Neural cell (in vitro differentiated cells): Measurements from ENCODE around the gene CACNG8. TPM values are rescaled to one million over a fixed set of nuclear protein-coding genes. Genes with fewer than 3 reads are reported as not detected.

Experiments
- H2AFZ ChIP-seq: fragments of 200-600, 300-800 bp; sonication (generic), shearing (Covaris generic); 2 replicates; pipeline ENCODE4 v1.6.0; 2014; ENCODE audit warnings: low read depth, mild to moderate bottlenecking, antibody characterized with exemption, low read length, moderate library complexity
- H3F3A ChIP-seq: fragments of 200-600 bp; shearing (Covaris generic); 2 replicates; pipeline ENCODE4 v1.6.1; 2016; ENCODE audit warnings: mild to moderate bottlenecking, moderate library complexity, mixed read lengths, antibody characterized with exemption, low read length; ENCODE audit not compliant: insufficient read depth, poor library complexity, severe bottlenecking
- H3K27ac ChIP-seq: fragments of 200-600, 300-800 bp; sonication (generic), shearing (Covaris generic); 2 replicates; pipeline ENCODE4 v1.5.1; 2014; ENCODE audit warnings: mild to moderate bottlenecking, low read length, moderate library complexity
- H3K27me3 ChIP-seq: fragments of 300-800, 200-600 bp; sonication (generic), shearing (Covaris generic); 2 replicates; pipeline ENCODE4 v1.6.0; 2014; ENCODE audit warnings: mild to moderate bottlenecking, low read depth, low read length, moderate library complexity; ENCODE audit not compliant: insufficient read depth
- H3K36me3 ChIP-seq: fragments of 300-800, 200-600 bp; sonication (generic), shearing (Covaris generic); 2 replicates; pipeline ENCODE4 v1.5.1; 2014; ENCODE audit warnings: mild to moderate bottlenecking, antibody characterized with exemption, low read length, moderate library complexity; ENCODE audit not compliant: insufficient read depth
- H3K4me2 ChIP-seq: fragments of 300-800, 200-600 bp; sonication (generic), shearing (Covaris generic); 2 replicates; pipeline ENCODE4 v1.6.0; 2014; ENCODE audit warnings: mild to moderate bottlenecking, low read length
- H3K4me3 ChIP-seq: fragments of 300-800, 200-600 bp; sonication (generic), shearing (Covaris generic); 2 replicates; pipeline ENCODE4 v1.5.1; 2014; ENCODE audit warnings: mild to moderate bottlenecking, low read length, moderate library complexity
- H3K79me2 ChIP-seq: fragments of 200-600 bp; shearing (Covaris generic); replicated peaks from 2 replicates; pipeline ENCODE4 v1.6.0; 2014; ENCODE audit warnings: mild to moderate bottlenecking, low read length, moderate library complexity; ENCODE audit not compliant: insufficient read depth
- H3K9ac ChIP-seq: fragments of 300-800, 200-600 bp; sonication (generic), shearing (Covaris generic); 2 replicates; pipeline ENCODE4 v1.6.1; 2016; ENCODE audit warnings: mild to moderate bottlenecking, low read length, mixed read lengths
- H3K9me2 ChIP-seq: fragments of 200-600 bp; shearing (Covaris generic); 2 replicates; pipeline ENCODE4 v1.6.1; 2016; ENCODE audit warnings: mild to moderate bottlenecking, low read length, mixed read lengths; ENCODE audit not compliant: insufficient read depth
- H3K9me3 ChIP-seq: fragments of 200-600, 300-800 bp; sonication (generic), shearing (Covaris generic); 2 replicates; pipeline ENCODE4 v1.6.1; 2016; ENCODE audit warnings: mild to moderate bottlenecking, mixed run types, low read length, moderate library complexity, mixed read lengths
- H4K20me1 ChIP-seq: fragments of 200-600 bp; shearing (Covaris generic); 2 replicates; pipeline ENCODE4 v1.6.1; 2016; ENCODE audit warnings: mild to moderate bottlenecking, mixed run types; ENCODE audit not compliant: insufficient read depth
- CTCF ChIP-seq: fragments of 450-650 bp; IDR thresholded peaks from 2 replicates; pipeline ENCODE4 v1.5.1; 2014; ENCODE audit warnings: antibody characterized with exemption, mild to moderate bottlenecking, moderate library complexity; ENCODE audit not compliant: poor library complexity, severe bottlenecking
- EP300 ChIP-seq: fragments of 450-650 bp; conservative IDR thresholded peaks from 2 replicates; pipeline ENCODE4 v1.6.1; 2014; ENCODE audit warnings: antibody characterized with exemption, mild to moderate bottlenecking, moderate library complexity; ENCODE audit not compliant: poor library complexity, severe bottlenecking
- EZH2 ChIP-seq: fragments of 200-600, 300-800 bp; shearing (Covaris generic), sonication (generic); IDR thresholded peaks from 2 replicates; pipeline ENCODE4 v1.6.1; 2014; ENCODE audit warnings: antibody characterized with exemption, low read length, borderline replicate concordance, mild to moderate bottlenecking; ENCODE audit not compliant: insufficient read depth, poor library complexity, severe bottlenecking
- MXI1 ChIP-seq: fragments of 450-650 bp; conservative IDR thresholded peaks from 2 replicates; pipeline ENCODE4 v1.6.1; 2014; ENCODE audit warnings: antibody characterized with exemption, mild to moderate bottlenecking; ENCODE audit not compliant: poor library complexity, severe bottlenecking
- POLR2AphosphoS5 ChIP-seq: IDR thresholded peaks from 2 replicates; pipeline ENCODE4 v1.6.1; 2012
- RAD21 ChIP-seq: fragments of 450-650 bp; conservative IDR thresholded peaks from 2 replicates; pipeline ENCODE4 v1.6.1; 2014; ENCODE audit warnings: antibody characterized with exemption, mild to moderate bottlenecking, moderate library complexity
- REST ChIP-seq: IDR thresholded peaks from 2 replicates; pipeline ENCODE4 v1.6.1; 2012; ENCODE audit warnings: borderline replicate concordance
- SMC3 ChIP-seq: fragments of 450-650 bp; conservative IDR thresholded peaks from 2 replicates; pipeline ENCODE4 v1.6.1; 2014; ENCODE audit warnings: antibody characterized with exemption, mild to moderate bottlenecking, moderate library complexity; ENCODE audit not compliant: poor library complexity
- TAF1 ChIP-seq: IDR thresholded peaks from 2 replicates; pipeline ENCODE4 v1.6.1; 2012; ENCODE audit warnings: low read depth
- polyA plus RNA-seq: library from polyadenylated mRNA; depleted of rRNA; stranded (reverse); fragments of >200 nt; gene quantifications from 2 replicates; pipeline ENCODE4 v1.2.3, GENCODE V29; 2014

The CACNG8 gene
- polyA plus RNA-seq, 1 donor from 2014 or later = 3.3 TPM

GRCh38 chr19:53981376-53981951 lies 18.7 kb downstream of the CACNG8 start:
- H3K79me2 ChIP-seq = no peaks in the 10 kb centered on the region
- no peak for TF ChIP-seq POLR2AphosphoS5
- no peak for TF ChIP-seq REST
- TF ChIP-seq SMC3 = no peak
- no peak for TF ChIP-seq RAD21
- no peak for TF ChIP-seq EZH2
- no peak for TF ChIP-seq MXI1
- TF ChIP-seq CTCF = no peak
- no peak for TF ChIP-seq TAF1
- no peak for TF ChIP-seq EP300
- no peaks in the 10 kb centered on the region for H3K36me3 ChIP-seq
- H3K27me3 ChIP-seq = no peaks in the 10 kb centered on the region
- no peak overlapping the region for H2AFZ ChIP-seq
- H3K4me2 ChIP-seq = no peak overlapping the region
- no peak overlapping the region for H3K4me3 ChIP-seq
- no peaks in the 10 kb centered on the region for H4K20me1 ChIP-seq
- H3K9me2 ChIP-seq = no peaks in the 10 kb centered on the region
- H3K9me3 ChIP-seq = no peaks in the 10 kb centered on the region
- no peaks in the 10 kb centered on the region for H3F3A ChIP-seq
- no peak overlapping the region for H3K27ac ChIP-seq
- H3K9ac ChIP-seq = no peak overlapping the region

DNA sequence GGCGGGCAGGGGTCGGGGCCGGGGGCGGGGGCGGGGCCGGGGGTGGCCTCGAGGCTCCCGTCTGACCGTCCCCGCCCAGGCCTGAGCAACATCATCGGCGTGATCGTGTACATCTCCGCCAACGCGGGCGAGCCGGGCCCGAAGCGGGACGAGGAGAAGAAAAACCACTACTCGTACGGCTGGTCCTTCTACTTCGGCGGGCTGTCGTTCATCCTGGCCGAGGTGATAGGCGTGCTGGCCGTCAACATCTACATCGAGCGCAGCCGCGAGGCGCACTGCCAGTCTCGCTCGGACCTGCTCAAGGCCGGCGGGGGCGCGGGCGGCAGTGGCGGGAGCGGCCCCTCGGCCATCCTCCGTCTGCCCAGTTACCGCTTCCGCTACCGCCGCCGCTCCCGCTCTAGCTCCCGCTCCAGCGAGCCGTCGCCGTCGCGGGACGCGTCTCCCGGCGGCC lies 19.3 kb downstream of the CACNG8 start:
- TF ChIP-seq CTCF = no peak
- TF ChIP-seq EP300 = no peak
- no peak for TF ChIP-seq POLR2AphosphoS5
- no peak for TF ChIP-seq REST
- no peak for TF ChIP-seq EZH2
- no peak for TF ChIP-seq MXI1
- TF ChIP-seq TAF1 = no peak
- TF ChIP-seq RAD21 = no peak
- TF ChIP-seq SMC3 = no peak
- no peak overlapping the region for H2AFZ ChIP-seq
- no peak overlapping the region for H3K27ac ChIP-seq
- no peaks in the 10 kb centered on the region for H3K36me3 ChIP-seq
- no peaks in the 10 kb centered on the region for H3F3A ChIP-seq
- no peaks in the 10 kb centered on the region for H3K79me2 ChIP-seq
- no peaks in the 10 kb centered on the region for H3K27me3 ChIP-seq
- H3K4me2 ChIP-seq = no peak overlapping the region
- H3K9me2 ChIP-seq = no peaks in the 10 kb centered on the region
- H4K20me1 ChIP-seq = no peaks in the 10 kb centered on the region
- no peak overlapping the region for H3K4me3 ChIP-seq
- no peak overlapping the region for H3K9ac ChIP-seq
- H3K9me3 ChIP-seq = no peaks in the 10 kb centered on the region
